Measurements from ENCODE around the gene PLEKHA7. TPM values are rescaled to one million over a fixed set of nuclear protein-coding genes. Genes with fewer than 3 reads are reported as not detected.

PLEKHA7 gene
- total RNA-seq, 1 donor from 2014 or later = 37.5 TPM

- no peak for TF ChIP-seq CTCF (conservative IDR thresholded peaks at IDR 0.05; ENCODE audit: low read depth, low read length)
- no peak overlapping the region for H3K4me3 ChIP-seq (ENCODE audit: low read depth, low read length)
- DNase-seq (ENCODE audit: low read depth) = no peak
These were observed 242.1 kb downstream of the PLEKHA7 start for GRCh38 chr11:16772141-16772512.

GRCh38 chr11:16771350-16772140 is 242.7 kb downstream of the PLEKHA7 start:
- H3K4me3 ChIP-seq (ENCODE audit: low read depth, low read length) = no peak overlapping the region
- DNase-seq (ENCODE audit: low read depth) = no peak
- TF ChIP-seq CTCF (conservative IDR thresholded peaks at IDR 0.05; ENCODE audit: low read depth, low read length) = no peak

GRCh38 chr11:16770016-16770415 is 244.2 kb downstream of the PLEKHA7 start:
- no peak for TF ChIP-seq CTCF (conservative IDR thresholded peaks at IDR 0.05; ENCODE audit: low read depth, low read length)
- no peak for DNase-seq (ENCODE audit: low read depth)
- H3K4me3 ChIP-seq (ENCODE audit: low read depth, low read length) = no peak overlapping the region

- no peak overlapping the region for H3K4me3 ChIP-seq (ENCODE audit: low read depth, low read length)
- TF ChIP-seq CTCF (conservative IDR thresholded peaks at IDR 0.05; ENCODE audit: low read depth, low read length) = no peak
- no peak for DNase-seq (ENCODE audit: low read depth)
These were observed 244.8 kb downstream of the PLEKHA7 start for GRCh38 chr11:16769386-16769785.

- no peak for TF ChIP-seq CTCF (conservative IDR thresholded peaks at IDR 0.05; ENCODE audit: low read depth, low read length)
- no peak for DNase-seq (ENCODE audit: low read depth)
- no peak overlapping the region for H3K4me3 ChIP-seq (ENCODE audit: low read depth, low read length)
These were observed 246.3 kb downstream of the PLEKHA7 start for GRCh38 chr11:16767957-16768356.

- no peak for TF ChIP-seq CTCF (conservative IDR thresholded peaks at IDR 0.05; ENCODE audit: low read depth, low read length)
- no peak overlapping the region for H3K4me3 ChIP-seq (ENCODE audit: low read depth, low read length)
- no peak for DNase-seq (ENCODE audit: low read depth)
These were observed 247.1 kb downstream of the PLEKHA7 start for GRCh38 chr11:16767137-16767536.

GRCh38 chr11:16764888-16765287 is 249.3 kb downstream of the PLEKHA7 start:
- no peak for DNase-seq (ENCODE audit: low read depth)
- H3K4me3 ChIP-seq (ENCODE audit: low read depth, low read length) = no peak overlapping the region
- TF ChIP-seq CTCF (conservative IDR thresholded peaks at IDR 0.05; ENCODE audit: low read depth, low read length) = no peak
